Left hindlimb (tissue), 1 donor: ENCODE results near the gene CCDC158.
"Not testable (repeated sequence)": the region's sequence is repeated elsewhere in the genome, so short reads cannot be mapped to it uniquely, and the experiment has no call there.

Experiments used
- DNase-seq: peaks from one replicate; pipeline ENCODE4 v3.0.0-alpha.2; 2018

CCDC158 gene

DNA sequence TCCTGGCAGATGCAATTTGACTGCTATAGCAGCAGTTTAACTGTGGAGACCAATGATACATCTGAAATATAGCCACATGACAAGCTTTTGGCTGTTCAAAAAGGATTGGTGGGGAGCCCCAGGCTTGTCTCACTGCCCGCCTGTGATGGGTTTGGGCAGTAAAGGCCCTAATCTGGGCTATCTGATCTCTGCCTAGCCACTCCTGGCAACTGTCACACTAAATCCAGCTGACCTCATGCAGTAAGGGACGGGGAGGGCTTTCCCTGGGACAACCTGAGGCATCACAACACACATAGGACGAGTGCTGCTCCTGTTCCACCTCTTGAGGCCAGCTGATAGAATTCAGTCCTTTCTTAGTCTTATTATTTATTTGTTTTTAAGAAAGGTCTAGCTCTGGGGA is 56.2 kb downstream of the CCDC158 start:
- DNase-seq: no peak

- DNase-seq: no peak
These were observed 57.2 kb downstream of the CCDC158 start for GRCh38 chr4:76363556-76364290.

- DNase-seq: no peak
These were observed 59.1 kb downstream of the CCDC158 start for GRCh38 chr4:76361689-76362412.

GRCh38 chr4:76359881-76360466 is 61.0 kb downstream of the CCDC158 start:
- not testable (repeated sequence) for DNase-seq

DNA sequence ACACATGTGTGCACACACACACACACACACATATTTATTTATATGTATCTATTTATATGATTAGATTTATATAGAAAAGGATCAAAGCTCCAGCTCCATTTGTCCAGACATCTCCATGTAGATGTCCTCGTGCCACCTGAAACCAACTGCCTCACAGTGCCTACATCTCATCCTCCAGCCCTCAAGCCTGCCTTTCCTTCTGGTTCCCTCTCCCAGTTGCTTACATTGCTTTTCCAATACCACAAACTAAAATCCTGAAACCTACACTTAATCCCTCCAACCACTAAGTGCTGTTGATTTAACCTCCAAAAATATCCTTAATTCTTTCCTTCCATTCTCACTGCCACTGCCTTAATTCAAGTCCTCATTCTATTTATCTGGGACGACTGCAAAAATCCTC is 63.0 kb downstream of the CCDC158 start:
- DNase-seq: no peak

GRCh38 chr4:76354517-76355473 is 66.1 kb downstream of the CCDC158 start:
- DNase-seq: no peak

DNA sequence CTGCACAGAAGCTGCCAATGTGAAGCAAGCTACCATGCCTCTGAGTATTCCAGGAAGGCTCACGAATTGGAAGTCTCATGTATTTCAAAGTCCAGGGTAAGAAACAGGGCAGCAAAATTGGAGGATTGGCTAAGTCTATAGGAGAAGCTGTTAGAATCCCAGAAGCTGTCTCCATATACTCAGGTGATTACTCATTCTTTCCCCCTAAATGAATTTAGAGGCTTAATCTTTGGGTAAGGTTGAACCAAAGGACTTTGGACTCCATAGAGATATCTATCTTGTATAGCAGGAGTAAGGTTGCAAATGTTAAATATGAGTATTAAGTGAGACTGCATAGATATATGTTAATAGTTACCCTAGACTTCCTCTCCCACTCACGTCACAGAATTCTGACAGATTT is 78.1 kb downstream of the CCDC158 start:
- DNase-seq: no peak

- no peak for DNase-seq
These were observed 78.8 kb downstream of the CCDC158 start for GRCh38 chr4:76342191-76342590.

GRCh38 chr4:76341063-76341462 is 79.9 kb downstream of the CCDC158 start:
- no peak for DNase-seq

GRCh38 chr4:76339364-76339763 is 81.6 kb downstream of the CCDC158 start:
- DNase-seq: no peak

DNA sequence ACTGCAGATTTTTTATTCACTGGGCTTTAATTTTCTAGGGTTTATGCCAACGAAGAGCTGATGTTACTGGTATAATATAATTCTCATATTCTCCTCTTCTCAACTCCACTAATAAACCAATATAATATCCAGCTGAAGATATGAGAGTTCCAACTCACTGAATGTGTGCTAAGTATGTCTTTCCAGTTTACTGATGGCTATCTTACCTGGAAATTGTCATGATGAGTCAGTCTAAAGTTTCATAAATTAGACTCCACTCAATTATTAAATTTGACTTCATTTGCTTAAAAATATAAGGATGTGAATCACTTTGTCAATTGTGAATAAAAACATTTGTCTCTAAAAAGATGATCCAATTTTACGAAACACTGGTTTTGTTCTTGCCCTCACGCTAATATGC is 86.1 kb downstream of the CCDC158 start:
- no peak for DNase-seq

GRCh38 chr4:76326515-76326914 is 94.4 kb downstream of the CCDC158 start:
- DNase-seq: no peak

- DNase-seq: no peak
These were observed 95.9 kb downstream of the CCDC158 start for GRCh38 chr4:76325072-76325471.

- DNase-seq: no peak
These were observed 98.7 kb downstream of the CCDC158 start for GRCh38 chr4:76322236-76322635.

- no peak for DNase-seq
These were observed 104.8 kb downstream of the CCDC158 start for GRCh38 chr4:76316131-76316530.

DNA sequence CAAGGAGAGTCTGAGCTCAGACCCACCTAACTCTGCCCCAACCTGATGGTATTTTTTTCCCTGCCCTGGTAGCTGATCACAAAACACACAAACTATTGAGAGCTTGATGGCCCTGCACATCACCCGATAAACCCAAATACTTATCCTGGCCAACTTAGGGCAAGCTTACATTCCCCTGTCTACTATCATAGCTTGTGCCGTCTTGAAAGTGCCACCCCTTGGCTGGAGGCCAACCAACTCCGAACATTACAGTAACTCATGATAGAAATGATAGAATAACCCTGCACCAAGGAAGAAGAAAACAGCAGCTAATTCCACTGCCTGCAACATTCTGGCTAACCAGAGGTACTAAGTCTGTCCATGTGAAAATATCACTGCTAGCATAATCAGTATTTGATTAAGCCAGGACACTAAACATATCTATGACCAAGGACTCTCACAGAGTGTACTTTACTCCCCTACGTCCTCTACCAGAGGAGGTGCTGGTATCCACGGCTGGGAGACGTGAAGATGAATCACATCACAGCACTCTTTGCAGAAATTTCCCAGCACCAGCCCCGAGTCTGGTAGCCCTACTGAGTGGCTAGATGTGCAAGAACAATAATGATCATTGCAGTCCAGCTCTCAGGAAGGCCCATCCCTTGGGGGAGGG is 105.5 kb downstream of the CCDC158 start:
- no peak for DNase-seq

- DNase-seq: no peak
These were observed 107.4 kb downstream of the CCDC158 start for GRCh38 chr4:76313547-76313946.

DNA sequence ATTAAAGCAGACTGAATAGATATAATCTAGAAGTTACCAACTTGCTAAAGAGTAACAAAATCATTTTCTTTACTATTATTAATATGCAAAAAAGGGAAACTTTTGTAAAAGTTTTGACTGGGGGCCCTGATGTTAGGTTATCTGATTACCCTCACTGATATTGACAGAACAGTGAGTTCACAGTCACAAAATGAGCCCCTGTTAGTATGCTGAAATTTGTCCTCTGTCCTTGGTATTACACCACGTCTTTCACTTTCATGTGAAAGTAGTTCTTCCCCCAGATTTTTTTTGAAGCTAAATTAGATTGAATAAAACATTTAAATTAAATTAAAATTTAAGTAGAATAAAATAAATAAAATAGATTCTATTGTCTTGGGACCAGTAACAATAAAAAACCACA is 108.5 kb downstream of the CCDC158 start:
- DNase-seq: no peak

DNA sequence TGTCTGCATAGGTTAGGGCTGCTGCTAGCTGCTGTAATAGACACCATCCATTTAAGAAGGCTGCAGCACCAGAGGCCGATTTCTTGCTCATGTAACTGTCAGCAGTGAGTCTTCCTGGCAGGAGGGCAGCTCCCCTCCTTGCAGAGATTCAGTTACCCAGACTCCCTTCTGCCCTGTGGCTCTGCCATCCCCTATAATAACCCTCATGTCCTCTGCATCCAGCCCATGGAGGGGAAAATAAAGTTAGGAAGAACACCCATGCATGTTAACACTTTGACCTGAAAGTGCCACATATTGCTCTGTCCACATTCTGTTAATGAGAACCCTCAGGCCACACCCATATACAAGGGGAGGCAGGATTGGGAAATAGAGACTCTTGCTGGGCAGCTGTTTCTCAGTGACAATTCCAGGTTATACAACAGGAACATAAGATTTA is 109.0 kb downstream of the CCDC158 start:
- no peak for DNase-seq

DNA sequence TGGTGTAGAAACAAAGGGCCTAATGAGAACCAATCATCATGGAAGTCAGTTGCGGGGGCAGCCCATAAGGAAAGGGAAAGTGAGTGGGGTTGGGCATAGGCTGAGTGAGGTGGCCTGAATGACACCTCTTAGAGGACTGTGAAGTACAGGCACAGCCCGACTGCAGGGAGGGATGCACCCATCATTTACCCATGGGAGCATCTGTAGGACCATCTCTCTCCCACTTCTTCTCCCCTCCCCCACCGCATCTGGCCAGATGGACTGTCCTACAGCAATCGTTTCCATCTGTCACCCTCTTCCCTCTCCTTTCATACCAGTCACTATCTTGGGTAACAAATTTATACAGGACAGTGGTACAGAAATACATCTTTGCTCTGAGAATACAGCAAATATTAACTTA is 110.3 kb downstream of the CCDC158 start:
- no peak for DNase-seq

DNA sequence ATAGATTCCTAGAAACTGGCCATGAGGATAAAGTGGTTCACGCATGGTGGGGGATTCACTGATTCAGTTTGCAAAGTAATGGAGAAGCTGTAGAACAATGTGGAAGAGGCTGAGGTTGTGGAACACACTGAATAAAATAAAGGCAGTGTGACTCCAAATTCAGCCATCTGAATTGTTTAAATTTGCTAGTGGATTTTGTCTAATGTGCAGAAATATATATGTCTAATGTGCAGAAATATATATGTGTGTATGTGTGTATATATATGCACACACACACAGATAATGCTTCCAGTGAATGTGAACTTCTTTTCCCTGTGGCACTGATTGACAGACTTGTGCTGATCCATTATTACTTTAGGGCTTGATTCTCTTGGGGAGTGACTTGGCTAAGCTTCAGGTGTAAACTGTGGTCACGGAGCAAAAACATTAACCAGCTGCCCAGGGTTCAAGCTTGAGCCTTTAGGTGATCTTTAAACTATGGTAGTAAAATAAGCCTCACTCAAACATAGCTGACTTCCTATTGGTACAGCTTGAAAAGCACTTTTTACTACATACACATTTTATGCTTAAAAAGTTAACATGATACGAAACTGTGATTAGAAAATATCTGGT is 110.9 kb downstream of the CCDC158 start:
- no peak for DNase-seq

GRCh38 chr4:76308548-76308947 is 112.4 kb downstream of the CCDC158 start:
- DNase-seq: peak; percentile 34
